HepG2 (cell line): ENCODE results near the gene MRPL9. TPM values are rescaled to one million over a fixed set of nuclear protein-coding genes. Genes with fewer than 3 reads are reported as not detected.

Source experiments
- ATF6 ChIP-seq: sonication (generic); formaldehyde crosslinking; conservative IDR thresholded peaks from 2 replicates; pipeline ENCODE4 v1.4.0; 2020; ENCODE audit warnings: missing genetic modification reagents
- CCDC6 ChIP-seq: sonication (generic); formaldehyde crosslinking; IDR thresholded peaks from 2 replicates; pipeline ENCODE4 v1.8.1; 2022; ENCODE audit warnings: mild to moderate bottlenecking, missing genetic modification reagents, moderate library complexity
- CREB1 ChIP-seq, 2 experiments: fragments of 450-650 bp in 1 of 2; IDR thresholded peaks; 2 replicates each; pipeline ENCODE4 v1.6.1; 2016 to 2017; ENCODE audit warnings: control low read depth in 1 of 2, mild to moderate bottlenecking in 1 of 2, missing compliant biosample characterization in 1 of 2, missing genetic modification characterization in 1 of 2
- ESRRA ChIP-seq: sonication (generic); formaldehyde crosslinking; IDR thresholded peaks from 2 replicates; pipeline ENCODE4 v1.5.1; 2020; ENCODE audit warnings: mild to moderate bottlenecking, low read depth, missing genetic modification reagents
- HMG20A ChIP-seq: IDR thresholded peaks from 2 replicates; pipeline ENCODE4 v1.6.1; 2016; ENCODE audit warnings: borderline replicate concordance
- HNF4A ChIP-seq: sonication (generic); formaldehyde crosslinking; IDR thresholded peaks from 2 replicates; pipeline ENCODE4 v1.4.0; 2020; ENCODE audit warnings: missing genetic modification reagents
- HOXA7 ChIP-seq: sonication (generic); formaldehyde crosslinking; IDR thresholded peaks from 2 replicates; pipeline ENCODE4 v1.8.1; 2022; ENCODE audit warnings: mild to moderate bottlenecking, missing genetic modification reagents, moderate library complexity
- MTA1 ChIP-seq: sonication (generic); formaldehyde crosslinking; IDR thresholded peaks from 2 replicates; pipeline ENCODE4 v1.4.0; 2020; ENCODE audit warnings: missing genetic modification reagents, mild to moderate bottlenecking, borderline replicate concordance
- NCOA1 ChIP-seq: sonication (generic); formaldehyde crosslinking; IDR thresholded peaks from 2 replicates; pipeline ENCODE4 v1.9.0; 2021; ENCODE audit warnings: missing genetic modification reagents
- NCOA5 ChIP-seq: sonication (generic); formaldehyde crosslinking; IDR thresholded peaks from 2 replicates; pipeline ENCODE4 v1.4.0; 2020; ENCODE audit warnings: missing genetic modification reagents
- NFYC ChIP-seq: IDR thresholded peaks from 2 replicates; pipeline ENCODE4 v1.6.1; 2016; ENCODE audit warnings: missing genetic modification reagents, missing compliant biosample characterization
- NONO ChIP-seq, 2 experiments: fragments of 450-650 bp in 1 of 2; sonication (generic) in 1 of 2; formaldehyde crosslinking in 1 of 2; IDR thresholded peaks in 1 of 2; conservative IDR thresholded peaks in 1 of 2; 2 replicates each; pipeline versions ENCODE4 v1.6.1 to v1.8.0; 2017 to 2022; ENCODE audit warnings: mild to moderate bottlenecking in 1 of 2, missing genetic modification reagents in 1 of 2, moderate library complexity in 1 of 2
- NPAS2 ChIP-seq: sonication (generic); formaldehyde crosslinking; IDR thresholded peaks from 2 replicates; pipeline ENCODE4 v1.8.0; 2022; ENCODE audit warnings: mild to moderate bottlenecking, missing genetic modification reagents, borderline replicate concordance
- POLR2AphosphoS2 ChIP-seq: IDR thresholded peaks from 2 replicates; pipeline ENCODE4 v1.6.1; 2011; ENCODE audit warnings: low read depth, low read length, improper control_type of control experiment
- PRMT3 ChIP-seq: sonication (generic); formaldehyde crosslinking; IDR thresholded peaks from 2 replicates; pipeline ENCODE4 v1.8.1; 2022; ENCODE audit warnings: low read depth, mild to moderate bottlenecking, moderate library complexity, missing genetic modification reagents, borderline replicate concordance
- SAFB2 ChIP-seq: sonication (generic); formaldehyde crosslinking; IDR thresholded peaks from 2 replicates; pipeline ENCODE4 v1.5.1; 2020; ENCODE audit warnings: missing genetic modification reagents, low read depth, mild to moderate bottlenecking, borderline replicate concordance
- SKI ChIP-seq: fragments of 450-650 bp; IDR thresholded peaks from one replicate; pipeline ENCODE4 v1.6.1; 2018; ENCODE audit warnings: mild to moderate bottlenecking; ENCODE audit not compliant: partially characterized antibody
- THYN1 ChIP-seq: sonication (generic); formaldehyde crosslinking; IDR thresholded peaks from 2 replicates; pipeline ENCODE4 v1.8.1; 2023; ENCODE audit warnings: low read depth, mild to moderate bottlenecking, moderate library complexity, missing genetic modification reagents, borderline replicate concordance
- ZFP36L2 ChIP-seq: sonication (generic); formaldehyde crosslinking; IDR thresholded peaks from 2 replicates; pipeline ENCODE4 v1.4.0; 2020; ENCODE audit warnings: missing genetic modification reagents
- ZFP82 ChIP-seq: sonication (generic); formaldehyde crosslinking; IDR thresholded peaks from 2 replicates; pipeline ENCODE4 v1.5.1; 2020; ENCODE audit warnings: mild to moderate bottlenecking, missing genetic modification reagents, borderline replicate concordance
- ZNF12 ChIP-seq: sonication (generic); formaldehyde crosslinking; IDR thresholded peaks from 2 replicates; pipeline ENCODE4 v1.5.0; 2020; ENCODE audit warnings: missing genetic modification reagents
- ZNF329 ChIP-seq: sonication (generic); formaldehyde crosslinking; IDR thresholded peaks from 2 replicates; pipeline ENCODE4 v1.9.0; 2021; ENCODE audit warnings: low read depth, mild to moderate bottlenecking, missing genetic modification reagents
- ZNF616 ChIP-seq: sonication (generic); formaldehyde crosslinking; IDR thresholded peaks from 2 replicates; pipeline ENCODE4 v1.5.0; 2020; ENCODE audit warnings: low read depth, mild to moderate bottlenecking, missing genetic modification reagents
- ZNF749 ChIP-seq: sonication (generic); formaldehyde crosslinking; IDR thresholded peaks from 2 replicates; pipeline ENCODE4 v1.8.0; 2022; ENCODE audit warnings: mild to moderate bottlenecking, missing genetic modification reagents, moderate library complexity, borderline replicate concordance
- polyA plus RNA-seq, 8 experiments: library from polyadenylated mRNA; depleted of rRNA in 3 of 8; stranded (reverse) in 7 of 8; unstranded in 1 of 8; fragments of >200 nt; fragmentation: Illumina TruSeq in 4 of 8; extraction: Trizol in 4 of 8; gene quantifications; 2 replicates each; pipeline versions ENCODE4 v1.2.1 to v1.2.3, GENCODE V29; 2011 to 2016; ENCODE audit warnings: low read depth in 4 of 8, missing spikeins in 1 of 8, mixed read lengths in 1 of 8; ENCODE audit not compliant: insufficient read depth in 1 of 8
- total RNA-seq, 5 experiments: library from RNA; depleted of rRNA; stranded (reverse); fragments of >200 nt; fragmentation: Illumina TruSeq; extraction: Trizol; gene quantifications; 2 replicates each; pipeline ENCODE4 v1.2.3, GENCODE V29; 2016; ENCODE audit warnings: low read depth in 1 of 5
- TF ChIP-seq, protein P1 (sequence below): sonication (generic); formaldehyde crosslinking; IDR thresholded peaks from 2 replicates; pipeline ENCODE4 v1.9.0; 2021; ENCODE audit warnings: missing genetic modification reagents, borderline replicate concordance

Gene MRPL9
- total and polyA plus RNA-seq, 2 of the 13 experiments (the other 11 are each of a cell fraction or from before 2014, with no cell fraction given): 72.1 to 107 TPM

DNA sequence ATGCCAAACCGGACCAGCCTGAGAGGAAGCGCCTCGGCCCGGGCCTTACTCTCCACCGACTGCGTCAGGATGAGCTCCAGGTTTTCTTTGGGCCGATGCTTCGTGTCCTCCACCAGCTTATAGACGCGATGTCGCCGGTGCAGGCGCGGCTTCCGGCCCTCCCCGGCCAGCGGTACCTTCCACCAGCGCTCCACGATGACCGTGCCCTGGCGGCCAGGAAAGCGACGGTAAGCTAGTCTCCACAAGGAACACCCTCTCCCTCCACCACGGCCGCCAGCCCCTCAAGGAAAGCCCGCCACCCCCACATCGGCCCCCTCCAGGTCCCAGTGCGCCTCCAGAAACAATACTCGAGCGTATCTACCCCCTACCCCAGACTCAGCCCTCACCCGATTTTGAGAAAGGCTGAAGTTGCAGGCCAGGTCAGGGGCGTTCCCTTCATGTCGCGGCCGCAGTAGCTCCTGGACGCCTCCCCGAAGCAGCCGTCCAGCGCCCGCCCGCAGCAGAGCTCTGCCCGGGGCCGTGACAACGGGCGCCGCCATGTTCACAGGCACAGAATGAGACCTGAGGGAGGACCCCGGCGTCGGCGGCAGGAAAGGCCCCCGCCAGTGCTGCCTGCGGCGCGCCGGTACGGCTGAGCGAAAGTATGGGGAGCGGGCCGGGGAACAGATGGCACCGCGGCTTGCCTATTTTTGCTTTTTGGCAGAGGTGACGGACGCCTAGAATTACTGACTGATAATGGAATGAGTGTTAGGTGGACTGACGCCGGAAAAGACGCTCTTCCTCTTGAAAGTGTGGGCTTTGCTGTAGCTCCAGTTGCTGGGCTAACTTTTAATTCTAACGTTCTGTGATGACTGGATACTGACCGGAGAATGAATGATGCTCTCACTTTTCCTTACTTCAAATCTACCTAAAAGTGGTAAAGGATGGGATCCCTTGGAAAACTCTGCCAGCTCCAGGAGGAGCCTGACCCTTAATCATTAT is at the start of gene MRPL9 (continued):
- TF ChIP-seq SAFB2 (CRISPR knock-in tag) (peak; percentile 87), NONO (IDR thresholded peaks at IDR 0.05) (no peak), NONO (CRISPR knock-in tag; conservative IDR thresholded peaks at IDR 0.05) (peak; percentile 78), HNF4A (peak; percentile 35; the same call in 1 of the 2 replicates), NFYC (CRISPR knock-in tag) (no peak), ZNF12 (peak; percentile 28; the same call in 1 of the 2 replicates), CREB1 (IDR thresholded peaks at IDR 0.05) (no peak), CREB1 (CRISPR knock-in tag; IDR thresholded peaks at IDR 0.05) (peak; percentile 60), ATF6 (CRISPR knock-in tag) (no peak), THYN1 (CRISPR knock-in tag) (no peak), NCOA5 (0 out of 2 replicates have a peak, but pooled peaks have one; percentile 62), ZNF616 (CRISPR knock-in tag) (peak; percentile 83), ZFP82 (CRISPR knock-in tag) (peak; percentile 59; the same call in 1 of the 2 replicates), ZNF749 (CRISPR knock-in tag) (no peak), ZNF329 (no peak), PRMT3 (CRISPR knock-in tag) (no peak), ZFP36L2 (CRISPR knock-in tag) (no peak), POLR2AphosphoS2 (no peak), MTA1 (CRISPR knock-in tag) (no peak), HOXA7 (CRISPR knock-in tag) (no peak), CCDC6 (CRISPR knock-in tag) (peak; percentile 53; the same call in 1 of the 2 replicates), NPAS2 (CRISPR knock-in tag) (no peak), NCOA1 (CRISPR knock-in tag) (0 out of 2 replicates have a peak, but pooled peaks have one; percentile 42), ESRRA (CRISPR knock-in tag) (0 out of 2 replicates have a peak, but pooled peaks have one; percentile 36), SKI (peak; percentile 43), HMG20A (CRISPR knock-in tag) (no peak)
- TF ChIP-seq, protein P1, sequence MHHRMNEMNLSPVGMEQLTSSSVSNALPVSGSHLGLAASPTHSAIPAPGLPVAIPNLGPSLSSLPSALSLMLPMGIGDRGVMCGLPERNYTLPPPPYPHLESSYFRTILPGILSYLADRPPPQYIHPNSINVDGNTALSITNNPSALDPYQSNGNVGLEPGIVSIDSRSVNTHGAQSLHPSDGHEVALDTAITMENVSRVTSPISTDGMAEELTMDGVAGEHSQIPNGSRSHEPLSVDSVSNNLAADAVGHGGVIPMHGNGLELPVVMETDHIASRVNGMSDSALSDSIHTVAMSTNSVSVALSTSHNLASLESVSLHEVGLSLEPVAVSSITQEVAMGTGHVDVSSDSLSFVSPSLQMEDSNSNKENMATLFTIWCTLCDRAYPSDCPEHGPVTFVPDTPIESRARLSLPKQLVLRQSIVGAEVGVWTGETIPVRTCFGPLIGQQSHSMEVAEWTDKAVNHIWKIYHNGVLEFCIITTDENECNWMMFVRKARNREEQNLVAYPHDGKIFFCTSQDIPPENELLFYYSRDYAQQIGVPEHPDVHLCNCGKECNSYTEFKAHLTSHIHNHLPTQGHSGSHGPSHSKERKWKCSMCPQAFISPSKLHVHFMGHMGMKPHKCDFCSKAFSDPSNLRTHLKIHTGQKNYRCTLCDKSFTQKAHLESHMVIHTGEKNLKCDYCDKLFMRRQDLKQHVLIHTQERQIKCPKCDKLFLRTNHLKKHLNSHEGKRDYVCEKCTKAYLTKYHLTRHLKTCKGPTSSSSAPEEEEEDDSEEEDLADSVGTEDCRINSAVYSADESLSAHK (CRISPR knock-in tag): no peak
